ENCODE measurements around the gene TSN.

GRCh38 chr2:121809607-121810006, 54.2 kb downstream of the TSN start:
- TF ChIP-seq, protein P1, sequence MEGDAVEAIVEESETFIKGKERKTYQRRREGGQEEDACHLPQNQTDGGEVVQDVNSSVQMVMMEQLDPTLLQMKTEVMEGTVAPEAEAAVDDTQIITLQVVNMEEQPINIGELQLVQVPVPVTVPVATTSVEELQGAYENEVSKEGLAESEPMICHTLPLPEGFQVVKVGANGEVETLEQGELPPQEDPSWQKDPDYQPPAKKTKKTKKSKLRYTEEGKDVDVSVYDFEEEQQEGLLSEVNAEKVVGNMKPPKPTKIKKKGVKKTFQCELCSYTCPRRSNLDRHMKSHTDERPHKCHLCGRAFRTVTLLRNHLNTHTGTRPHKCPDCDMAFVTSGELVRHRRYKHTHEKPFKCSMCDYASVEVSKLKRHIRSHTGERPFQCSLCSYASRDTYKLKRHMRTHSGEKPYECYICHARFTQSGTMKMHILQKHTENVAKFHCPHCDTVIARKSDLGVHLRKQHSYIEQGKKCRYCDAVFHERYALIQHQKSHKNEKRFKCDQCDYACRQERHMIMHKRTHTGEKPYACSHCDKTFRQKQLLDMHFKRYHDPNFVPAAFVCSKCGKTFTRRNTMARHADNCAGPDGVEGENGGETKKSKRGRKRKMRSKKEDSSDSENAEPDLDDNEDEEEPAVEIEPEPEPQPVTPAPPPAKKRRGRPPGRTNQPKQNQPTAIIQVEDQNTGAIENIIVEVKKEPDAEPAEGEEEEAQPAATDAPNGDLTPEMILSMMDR (IDR thresholded peaks at IDR 0.05): no peak
- no peak for TF ChIP-seq POLR2A (IDR thresholded peaks at IDR 0.05)

All from uterus (tissue), 2 donors.